Measurements from ENCODE around the gene NRAS.
A peak's percentile ranks its signal among the peaks of the same experiment; 100 is the strongest.

Gene NRAS

GRCh38 chr1:114723457-114723856, 6.9 kb upstream of the NRAS start:
- no peak overlapping the region for H3K27ac Mint-ChIP-seq
- DNase-seq: no peak
- H3K4me1 Mint-ChIP-seq: no peaks in the 10 kb centered on the region
- no peaks in the 10 kb centered on the region for H3K9me3 Mint-ChIP-seq
- H3K4me3 Mint-ChIP-seq: no peak overlapping the region
- peaks cover 89% of the 10 kb centered on the region for H3K36me3 Mint-ChIP-seq (ENCODE audit: low read depth)
- no peaks in the 10 kb centered on the region for H3K27me3 Mint-ChIP-seq (ENCODE audit: low read depth, poor library complexity)
- TF ChIP-seq CTCF (IDR thresholded peaks at IDR 0.05): no peak

- H3K4me3 Mint-ChIP-seq: no peak overlapping the region
Measured at GRCh38 chr1:114720492-114720891, 3.9 kb upstream of the NRAS start.

DNA sequence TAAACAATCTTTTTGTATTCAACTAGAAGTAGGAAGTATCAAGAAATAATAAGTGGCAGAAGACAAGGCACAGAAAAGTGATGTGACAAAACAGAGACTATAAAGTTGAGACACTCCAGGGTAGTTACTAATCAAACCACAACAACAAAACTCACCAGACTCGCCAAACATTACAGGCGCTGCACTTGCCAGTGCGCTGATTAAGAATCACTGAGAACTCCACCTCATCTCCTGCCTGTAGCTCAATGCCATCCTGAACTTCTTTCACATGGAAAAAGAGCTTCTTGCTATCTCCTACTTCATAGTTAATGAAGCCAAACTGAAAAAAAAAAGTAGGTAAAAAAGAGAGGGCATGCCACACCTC, 2.8 kb upstream of the NRAS start:
- Mint-ChIP-seq H3K27me3 (ENCODE audit: low read depth, poor library complexity) (no peaks in the 10 kb centered on the region), H3K9me3 (no peaks in the 10 kb centered on the region), H3K36me3 (ENCODE audit: low read depth) (peaks cover 61% of the 10 kb centered on the region), H3K4me3 (no peak overlapping the region), H3K4me1 (peaks cover 24% of the 10 kb centered on the region), H3K27ac (peak overlapping the region; percentile 14)
- no peak for TF ChIP-seq CTCF (IDR thresholded peaks at IDR 0.05)
- no peak for DNase-seq

More at GRCh38 chr1:114720492-114720891, 3.9 kb upstream of the NRAS start:
- H3K4me1 Mint-ChIP-seq: peaks cover 21% of the 10 kb centered on the region
- no peaks in the 10 kb centered on the region for H3K27me3 Mint-ChIP-seq (ENCODE audit: low read depth, poor library complexity)
- no peak overlapping the region for H3K27ac Mint-ChIP-seq
- H3K9me3 Mint-ChIP-seq: no peaks in the 10 kb centered on the region
- no peak for TF ChIP-seq CTCF (IDR thresholded peaks at IDR 0.05)
- DNase-seq: no peak
- peaks cover 72% of the 10 kb centered on the region for H3K36me3 Mint-ChIP-seq (ENCODE audit: low read depth)

DNA sequence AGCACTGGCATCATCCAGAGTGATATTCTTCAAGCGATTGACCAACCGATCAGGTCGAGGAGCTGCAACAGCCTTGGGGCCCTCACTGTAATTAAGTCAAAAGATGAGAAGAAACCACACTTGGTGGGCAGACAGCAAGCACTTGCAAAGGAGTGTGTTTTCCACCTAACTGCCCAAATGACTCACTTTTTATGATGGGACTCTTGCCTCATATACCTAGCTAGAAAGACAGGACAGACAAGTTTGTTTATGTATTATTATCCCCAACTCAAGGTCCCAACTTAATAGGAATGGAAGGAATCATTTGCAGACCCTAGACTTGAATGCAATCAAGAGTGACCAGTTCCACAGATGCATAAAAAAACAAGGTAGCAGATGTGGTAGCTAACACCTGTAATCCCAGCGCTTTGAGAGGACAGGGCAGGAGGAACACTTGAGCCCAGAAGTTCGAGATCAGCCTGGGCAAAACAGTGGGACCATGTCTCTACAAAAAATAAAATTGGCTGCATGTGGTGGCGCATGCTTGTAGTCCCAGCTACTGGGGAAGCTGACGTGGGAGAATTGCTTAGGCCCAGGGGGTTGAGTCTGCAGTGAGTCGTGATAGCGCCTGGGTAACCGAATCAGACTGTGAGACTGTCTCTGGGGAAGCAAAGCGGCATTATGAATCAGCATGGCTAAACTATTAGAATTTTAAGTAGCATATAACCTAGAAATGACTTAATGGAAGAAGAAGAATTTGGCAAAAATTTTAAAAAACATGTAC, 2.3 kb upstream of the NRAS start:
- Mint-ChIP-seq H3K4me1 (peaks cover 27% of the 10 kb centered on the region), H3K27ac (peak overlapping the region; percentile 14), H3K27me3 (ENCODE audit: low read depth, poor library complexity) (no peaks in the 10 kb centered on the region), H3K4me3 (no peak overlapping the region), H3K9me3 (no peaks in the 10 kb centered on the region), H3K36me3 (ENCODE audit: low read depth) (peaks cover 60% of the 10 kb centered on the region)
- DNase-seq: no peak
- no peak for TF ChIP-seq CTCF (IDR thresholded peaks at IDR 0.05)

DNA sequence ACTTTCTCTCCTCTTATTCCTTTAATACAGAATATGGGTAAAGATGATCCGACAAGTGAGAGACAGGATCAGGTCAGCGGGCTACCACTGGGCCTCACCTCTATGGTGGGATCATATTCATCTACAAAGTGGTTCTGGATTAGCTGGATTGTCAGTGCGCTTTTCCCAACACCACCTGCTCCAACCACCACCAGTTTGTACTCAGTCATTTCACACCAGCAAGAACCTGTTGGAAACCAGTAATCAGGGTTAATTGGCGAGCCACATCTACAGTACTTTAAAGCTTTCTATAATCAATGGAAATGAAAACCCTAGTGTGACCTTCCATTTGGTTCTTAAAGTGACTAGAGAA, 643 bp downstream of the NRAS start:
- TF ChIP-seq CTCF (IDR thresholded peaks at IDR 0.05): no peak
- peaks cover 51% of the 10 kb centered on the region for H3K36me3 Mint-ChIP-seq (ENCODE audit: low read depth)
- no peak for DNase-seq

GRCh38 chr1:114712977-114713376, 3.6 kb downstream of the NRAS start:
- DNase-seq: no peak
- no peaks in the 10 kb centered on the region for H3K27me3 Mint-ChIP-seq (ENCODE audit: low read depth, poor library complexity)
- TF ChIP-seq CTCF (IDR thresholded peaks at IDR 0.05): no peak
- H3K4me3 Mint-ChIP-seq: no peak overlapping the region
- H3K4me1 Mint-ChIP-seq: peaks cover 27% of the 10 kb centered on the region
- H3K36me3 Mint-ChIP-seq (ENCODE audit: low read depth): peaks cover 45% of the 10 kb centered on the region
- H3K27ac Mint-ChIP-seq: no peak overlapping the region
- no peaks in the 10 kb centered on the region for H3K9me3 Mint-ChIP-seq

More for the DNA sequence above, 643 bp downstream of the NRAS start:
- Mint-ChIP-seq H3K27me3 (ENCODE audit: low read depth, poor library complexity) (no peaks in the 10 kb centered on the region), H3K9me3 (no peaks in the 10 kb centered on the region), H3K4me1 (peaks cover 27% of the 10 kb centered on the region), H3K4me3 (peak overlapping the region; percentile 98), H3K27ac (peak overlapping the region; percentile 100)

Data from nephron progenitor cell (in vitro differentiated cells).